Measurements from ENCODE around the gene REXO5.

DNA sequence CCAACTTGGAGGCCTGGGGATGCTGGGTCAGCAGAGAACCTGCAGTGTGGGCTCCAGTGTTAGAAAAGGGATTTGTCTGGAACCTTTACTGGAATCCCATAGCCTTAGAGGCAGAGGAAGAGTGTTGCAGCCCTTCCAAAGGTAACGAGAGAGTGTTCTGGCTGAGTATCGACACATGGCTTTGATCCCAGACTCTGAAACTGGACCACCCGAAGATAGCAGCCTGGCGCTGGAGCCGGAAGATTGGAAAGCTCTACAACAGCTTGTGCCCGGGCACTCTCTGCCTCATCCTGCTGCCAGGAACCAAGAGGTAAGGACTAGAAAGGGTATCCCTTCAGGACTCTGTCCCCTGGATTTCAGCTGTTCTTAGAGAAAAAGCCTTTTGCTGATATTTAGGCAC, 39.7 kb downstream of the REXO5 start:
- TF ChIP-seq, protein P1, sequence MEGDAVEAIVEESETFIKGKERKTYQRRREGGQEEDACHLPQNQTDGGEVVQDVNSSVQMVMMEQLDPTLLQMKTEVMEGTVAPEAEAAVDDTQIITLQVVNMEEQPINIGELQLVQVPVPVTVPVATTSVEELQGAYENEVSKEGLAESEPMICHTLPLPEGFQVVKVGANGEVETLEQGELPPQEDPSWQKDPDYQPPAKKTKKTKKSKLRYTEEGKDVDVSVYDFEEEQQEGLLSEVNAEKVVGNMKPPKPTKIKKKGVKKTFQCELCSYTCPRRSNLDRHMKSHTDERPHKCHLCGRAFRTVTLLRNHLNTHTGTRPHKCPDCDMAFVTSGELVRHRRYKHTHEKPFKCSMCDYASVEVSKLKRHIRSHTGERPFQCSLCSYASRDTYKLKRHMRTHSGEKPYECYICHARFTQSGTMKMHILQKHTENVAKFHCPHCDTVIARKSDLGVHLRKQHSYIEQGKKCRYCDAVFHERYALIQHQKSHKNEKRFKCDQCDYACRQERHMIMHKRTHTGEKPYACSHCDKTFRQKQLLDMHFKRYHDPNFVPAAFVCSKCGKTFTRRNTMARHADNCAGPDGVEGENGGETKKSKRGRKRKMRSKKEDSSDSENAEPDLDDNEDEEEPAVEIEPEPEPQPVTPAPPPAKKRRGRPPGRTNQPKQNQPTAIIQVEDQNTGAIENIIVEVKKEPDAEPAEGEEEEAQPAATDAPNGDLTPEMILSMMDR (IDR thresholded peaks at IDR 0.05; ENCODE audit: low read depth, low read length): no peak
- no peak for TF ChIP-seq EZH2phosphoT487 (IDR thresholded peaks at IDR 0.05; ENCODE audit: low read depth)

Data from OCI-LY3 (cell line).